DOHH2 (cell line): Measurements from ENCODE around the gene ETS2.

Source experiments
- EZH2phosphoT487 ChIP-seq: fragments of 200-600 bp; sonication (generic); IDR thresholded peaks from 2 replicates; pipeline ENCODE4 v1.6.1; 2017; ENCODE audit warnings: borderline replicate concordance, mild to moderate bottlenecking, antibody characterized with exemption, low read length, moderate library complexity, mixed read lengths
- TF ChIP-seq, protein P1 (sequence below): fragments of 200-600 bp; sonication (generic); IDR thresholded peaks from one replicate; pipeline ENCODE4 v1.5.1; 2014; ENCODE audit warnings: antibody characterized with exemption, mild to moderate bottlenecking, low read depth, low read length; ENCODE audit not compliant: poor library complexity, severe bottlenecking

DNA sequence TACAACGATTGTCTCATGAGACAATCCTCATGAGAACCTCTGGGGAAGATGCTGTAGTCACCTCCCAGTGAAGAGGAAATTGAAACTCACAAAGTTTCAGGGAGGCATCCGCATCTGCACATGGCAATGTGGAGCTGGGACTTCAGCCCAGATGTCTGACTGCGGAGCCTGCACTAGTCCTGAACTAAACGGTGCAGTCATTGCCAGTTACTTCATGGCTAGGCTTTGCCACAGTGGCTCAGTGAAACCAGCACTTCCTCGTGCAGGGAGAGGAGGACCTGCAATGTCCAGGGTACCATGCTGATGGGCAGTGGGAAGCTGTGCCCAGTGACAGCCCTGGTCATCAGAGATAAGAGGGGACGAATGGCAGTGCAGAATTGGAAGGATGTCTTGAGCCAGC is 40.7 kb upstream of the ETS2 start:
- TF ChIP-seq, protein P1, sequence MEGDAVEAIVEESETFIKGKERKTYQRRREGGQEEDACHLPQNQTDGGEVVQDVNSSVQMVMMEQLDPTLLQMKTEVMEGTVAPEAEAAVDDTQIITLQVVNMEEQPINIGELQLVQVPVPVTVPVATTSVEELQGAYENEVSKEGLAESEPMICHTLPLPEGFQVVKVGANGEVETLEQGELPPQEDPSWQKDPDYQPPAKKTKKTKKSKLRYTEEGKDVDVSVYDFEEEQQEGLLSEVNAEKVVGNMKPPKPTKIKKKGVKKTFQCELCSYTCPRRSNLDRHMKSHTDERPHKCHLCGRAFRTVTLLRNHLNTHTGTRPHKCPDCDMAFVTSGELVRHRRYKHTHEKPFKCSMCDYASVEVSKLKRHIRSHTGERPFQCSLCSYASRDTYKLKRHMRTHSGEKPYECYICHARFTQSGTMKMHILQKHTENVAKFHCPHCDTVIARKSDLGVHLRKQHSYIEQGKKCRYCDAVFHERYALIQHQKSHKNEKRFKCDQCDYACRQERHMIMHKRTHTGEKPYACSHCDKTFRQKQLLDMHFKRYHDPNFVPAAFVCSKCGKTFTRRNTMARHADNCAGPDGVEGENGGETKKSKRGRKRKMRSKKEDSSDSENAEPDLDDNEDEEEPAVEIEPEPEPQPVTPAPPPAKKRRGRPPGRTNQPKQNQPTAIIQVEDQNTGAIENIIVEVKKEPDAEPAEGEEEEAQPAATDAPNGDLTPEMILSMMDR, result no peak
- TF ChIP-seq EZH2phosphoT487, result no peak
